Neuronal stem cell (in vitro differentiated cells): Measurements from ENCODE around the gene BCL6B.

Experiments used
- DNase-seq: peaks from one replicate; pipeline ENCODE4 v3.0.0-alpha.2; 2013; ENCODE audit warnings: low spot score
- H2AFZ ChIP-seq: one replicate; pipeline ENCODE4 v1.6.1; 2013; ENCODE audit warnings: mild to moderate bottlenecking, low read length, inconsistent platforms
- H2AK5ac ChIP-seq: 2 replicates; pipeline ENCODE4 v1.6.1; 2013; ENCODE audit warnings: low read depth, mild to moderate bottlenecking, inconsistent platforms, low read length, moderate library complexity, mixed read lengths
- H2BK120ac ChIP-seq: 2 replicates; pipeline ENCODE4 v1.6.1; 2013; ENCODE audit warnings: low read depth, mild to moderate bottlenecking, inconsistent platforms, low read length, moderate library complexity, mixed read lengths
- H2BK12ac ChIP-seq: one replicate; pipeline ENCODE4 v1.6.1; 2013; ENCODE audit warnings: low read length, inconsistent platforms
- H2BK15ac ChIP-seq: 2 replicates; pipeline ENCODE4 v1.6.1; 2013; ENCODE audit warnings: mild to moderate bottlenecking, low read length, inconsistent platforms, mixed read lengths
- H2BK5ac ChIP-seq: one replicate; pipeline ENCODE4 v1.6.1; 2013; ENCODE audit warnings: inconsistent platforms, mild to moderate bottlenecking, low read length, moderate library complexity
- H3K14ac ChIP-seq: one replicate; pipeline ENCODE4 v1.6.1; 2013; ENCODE audit warnings: low read length, inconsistent platforms
- H3K18ac ChIP-seq: 2 replicates; pipeline ENCODE4 v1.6.1; 2013; ENCODE audit warnings: low read length, inconsistent platforms
- H3K23ac ChIP-seq: 2 replicates; pipeline ENCODE4 v1.6.1; 2013; ENCODE audit warnings: low read depth, mild to moderate bottlenecking, mixed read lengths, low read length, inconsistent platforms; ENCODE audit not compliant: poor library complexity
- H3K27ac ChIP-seq: replicated peaks from 3 replicates; pipeline ENCODE4 v1.5.1; 2013; ENCODE audit warnings: low read length, inconsistent platforms
- H3K27me3 ChIP-seq, 3 experiments: 2 replicates each; pipeline ENCODE4 v1.6.1; 2013; ENCODE audit warnings: low read length in 3 of 3, mild to moderate bottlenecking in 2 of 3, inconsistent platforms in 1 of 3, low read depth in 1 of 3, mixed read lengths in 1 of 3, moderate library complexity in 1 of 3; ENCODE audit not compliant: control insufficient read depth in 3 of 3, insufficient read depth in 3 of 3
- H3K36me3 ChIP-seq, 2 donors: replicated peaks in 1 of 2; 2 replicates each; pipeline ENCODE4 v1.6.1; 2013; ENCODE audit warnings: low read length in 2 of 2; ENCODE audit not compliant: control insufficient read depth in 2 of 2, insufficient read depth in 2 of 2
- H3K4ac ChIP-seq: 2 replicates; pipeline ENCODE4 v1.6.1; 2013; ENCODE audit warnings: inconsistent platforms, mild to moderate bottlenecking, low read length, moderate library complexity
- H3K4me1 ChIP-seq, 2 donors: 1 replicate in 1 of 2; 2 replicates in 1 of 2; pipeline ENCODE4 v1.6.1; 2013; ENCODE audit warnings: low read length in 2 of 2, low read depth in 1 of 2; ENCODE audit not compliant: control insufficient read depth in 2 of 2, insufficient read depth in 1 of 2
- H3K4me2 ChIP-seq: one replicate; pipeline ENCODE4 v1.6.1; 2013; ENCODE audit warnings: mild to moderate bottlenecking, low read length, inconsistent platforms; ENCODE audit not compliant: insufficient read depth, poor library complexity, severe bottlenecking
- H3K4me3 ChIP-seq, 2 donors: 2 replicates each; pipeline ENCODE4 v1.5.1; 2013; ENCODE audit warnings: low read length in 2 of 2, mild to moderate bottlenecking in 2 of 2, inconsistent platforms in 1 of 2, moderate library complexity in 1 of 2
- H3K79me1 ChIP-seq: one replicate; pipeline ENCODE4 v1.6.1; 2013; ENCODE audit warnings: low read depth, mild to moderate bottlenecking, inconsistent platforms, low read length, moderate library complexity
- H3K9ac ChIP-seq: one replicate; pipeline ENCODE4 v1.6.1; 2013; ENCODE audit warnings: mild to moderate bottlenecking, low read depth, low read length, inconsistent platforms; ENCODE audit not compliant: poor library complexity
- H3K9me3 ChIP-seq, 2 donors: replicated peaks in 1 of 2; 2 replicates each; pipeline versions ENCODE3 to v1.6.1; 2013; ENCODE audit warnings: low read length in 2 of 2, mild to moderate bottlenecking in 2 of 2, inconsistent platforms in 1 of 2, low read depth in 1 of 2, mixed read lengths in 1 of 2, moderate library complexity in 1 of 2; ENCODE audit not compliant: control insufficient read depth in 2 of 2, insufficient read depth in 1 of 2
- H4K8ac ChIP-seq: one replicate; pipeline ENCODE4 v1.6.1; 2013; ENCODE audit warnings: low read depth, mild to moderate bottlenecking, inconsistent platforms, low read length, moderate library complexity
- H4K91ac ChIP-seq: one replicate; pipeline ENCODE4 v1.6.1; 2013; ENCODE audit warnings: low read length, low read depth, mild to moderate bottlenecking, inconsistent platforms; ENCODE audit not compliant: poor library complexity
- WGBS, 2 donors: extraction: QIAGEN DNeasy Blood & Tissue Kit; methylation state at CpG; one replicate each; pipeline ENCODE4 v1.1.7; 2013; ENCODE audit warnings: missing lambda C conversion rate in 2 of 2, mixed read lengths in 1 of 2; ENCODE audit not compliant: insufficient read length in 2 of 2, insufficient replicate concordance in 1 of 2; ENCODE audit errors: extremely low coverage in 2 of 2; 5-methylcytosine and 5-hydroxymethylcytosine counted together

The BCL6B gene

DNA sequence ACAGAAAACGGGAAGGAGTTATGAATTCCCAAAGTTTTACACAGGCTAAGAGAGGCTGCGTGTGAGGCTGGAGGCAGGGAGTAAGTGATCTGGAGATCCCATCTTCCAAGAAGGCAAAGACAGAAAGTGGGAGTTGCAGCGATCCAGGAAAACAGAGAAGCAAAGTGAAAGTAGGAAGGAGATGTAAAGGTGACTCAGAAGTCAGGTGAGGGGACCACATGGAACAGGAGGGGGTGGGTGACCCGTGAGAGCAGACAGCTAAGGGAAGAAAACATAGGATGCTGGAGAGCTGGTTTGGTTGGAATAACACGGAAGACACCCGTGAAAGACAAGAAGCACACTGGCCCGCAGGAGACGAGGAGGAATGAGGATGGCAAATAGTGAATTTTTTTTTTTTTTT is 25.7 kb upstream of the BCL6B start:
- no peak overlapping the region for H3K14ac ChIP-seq
- H3K9ac ChIP-seq, result no peak overlapping the region
- no peak overlapping the region for H2BK12ac ChIP-seq
- H3K4ac ChIP-seq, result no peak overlapping the region
- H2BK15ac ChIP-seq, result peak overlapping the region; percentile 83
- H3K23ac ChIP-seq, result peak overlapping the region; percentile 96
- no peak overlapping the region for H3K18ac ChIP-seq
- no peak overlapping the region for H4K8ac ChIP-seq
- peaks cover 0 to 2% of the 10 kb centered on the region in 2 donors for H3K9me3 ChIP-seq
- H4K91ac ChIP-seq, result no peak overlapping the region
- H3K4me3 ChIP-seq, result no peak overlapping the region
- peaks cover 0 to 21% (median 0%) of the 10 kb centered on the region in 3 experiments for H3K27me3 ChIP-seq
- no peak overlapping the region for H2AFZ ChIP-seq
- no CpG with 5 or more reads among the region's 8 CpGs for WGBS, 2 donors
- H2BK120ac ChIP-seq, result no peak overlapping the region
- no peak overlapping the region for H3K27ac ChIP-seq
- peaks cover 6 to 49% of the 10 kb centered on the region in 2 donors for H3K36me3 ChIP-seq
- no peaks in the 10 kb centered on the region for H3K79me1 ChIP-seq
- H2BK5ac ChIP-seq, result peak overlapping the region; percentile 19
- no peak overlapping the region for H3K4me2 ChIP-seq
- no peak overlapping the region for H2AK5ac ChIP-seq
- DNase-seq, result no peak
- H3K4me1 ChIP-seq, result peaks cover 0 to 5% of the 10 kb centered on the region in 2 donors

DNA sequence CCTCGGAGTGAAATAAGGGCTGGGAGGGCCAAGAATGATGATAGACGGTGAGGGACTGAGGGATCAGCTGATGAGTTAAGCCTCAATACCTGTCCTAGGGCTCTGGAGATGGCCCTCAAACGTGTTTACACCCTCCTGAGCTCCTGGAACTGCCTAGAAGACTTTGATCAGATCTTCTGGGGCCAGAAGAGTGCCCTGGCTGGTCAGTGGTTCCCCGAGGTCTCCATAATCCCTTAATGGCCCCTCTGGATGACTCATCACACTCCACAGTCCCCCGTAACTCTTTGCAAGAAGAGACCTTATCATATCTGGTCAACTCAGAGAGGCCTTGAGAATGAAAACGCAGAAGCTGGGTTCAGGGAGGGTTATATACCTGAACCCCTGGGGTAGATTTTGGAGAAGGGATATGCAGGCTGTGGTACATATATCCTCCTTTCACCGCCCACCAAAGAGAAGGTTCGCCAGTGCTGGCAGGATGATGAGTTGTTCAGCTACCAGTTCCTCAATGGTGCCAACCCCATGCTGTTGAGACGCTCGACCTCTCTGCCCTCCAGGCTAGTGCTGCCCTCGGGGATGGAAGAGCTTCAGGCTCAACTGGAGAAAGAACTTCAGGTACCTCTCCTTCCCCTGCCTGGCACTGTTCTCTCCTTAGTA is 23.9 kb upstream of the BCL6B start:
- Histone ChIP-seq H3K4me3 (no peak overlapping the region), H3K9ac (no peak overlapping the region), H3K27me3 (peaks cover 0 to 21% (median 0%) of the 10 kb centered on the region in 3 experiments)

DNA sequence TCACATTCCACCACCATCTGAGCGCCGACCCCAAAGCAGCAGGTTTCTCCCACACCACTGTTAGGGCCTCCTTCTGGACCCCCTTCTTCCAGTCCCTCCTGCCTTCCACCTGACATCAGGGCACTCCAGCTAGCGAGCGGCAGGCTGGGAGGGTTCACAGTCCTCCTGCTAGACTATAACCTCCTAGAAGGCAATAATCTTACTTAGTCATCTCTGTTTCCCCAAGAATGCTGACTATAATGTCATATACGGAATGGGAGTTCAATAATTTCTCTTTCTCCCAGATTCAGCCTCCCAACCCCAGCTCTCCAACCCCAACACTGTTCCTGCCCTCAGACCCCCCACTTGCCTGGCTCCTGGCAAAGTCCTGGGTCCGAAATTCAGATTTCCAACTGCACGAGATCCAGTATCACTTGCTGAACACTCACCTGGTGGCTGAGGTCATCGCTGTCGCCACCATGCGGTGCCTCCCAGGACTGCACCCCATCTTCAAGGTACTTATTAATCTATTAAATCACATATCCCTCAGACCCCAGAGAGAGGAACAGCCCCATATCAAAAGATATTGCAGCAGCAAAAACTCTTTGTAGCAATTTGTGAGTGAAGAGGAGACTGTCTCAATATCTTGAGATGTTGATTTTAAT is 21.4 kb upstream of the BCL6B start:
- no peak overlapping the region for H2BK120ac ChIP-seq
- no peak overlapping the region for H2BK15ac ChIP-seq
- no peak overlapping the region for H3K27ac ChIP-seq
- no peak overlapping the region for H3K18ac ChIP-seq
- H3K79me1 ChIP-seq, result no peaks in the 10 kb centered on the region
- H4K8ac ChIP-seq, result no peak overlapping the region
- peaks cover 0 to 2% of the 10 kb centered on the region in 2 donors for H3K9me3 ChIP-seq
- H3K23ac ChIP-seq, result no peak overlapping the region
- no peak overlapping the region for H2AK5ac ChIP-seq
- H3K4me3 ChIP-seq, result no peak overlapping the region
- no peak overlapping the region for H3K4me2 ChIP-seq
- no peak overlapping the region for H2BK12ac ChIP-seq
- peaks cover 0 to 2% of the 10 kb centered on the region in 2 donors for H3K4me1 ChIP-seq
- H4K91ac ChIP-seq, result no peak overlapping the region
- no peak overlapping the region for H3K9ac ChIP-seq
- H3K4ac ChIP-seq, result no peak overlapping the region
- H3K14ac ChIP-seq, result no peak overlapping the region
- DNase-seq, result no peak
- no peak overlapping the region for H2BK5ac ChIP-seq
- peaks cover 6 to 57% of the 10 kb centered on the region in 2 donors for H3K36me3 ChIP-seq
- WGBS, 2 donors, result no CpG with 5 or more reads among the region's 10 CpGs
- H2AFZ ChIP-seq, result no peak overlapping the region
- H3K27me3 ChIP-seq, result peaks cover 0 to 6% (median 0%) of the 10 kb centered on the region in 3 experiments

More for the DNA sequence above, 23.9 kb upstream of the BCL6B start:
- H2BK120ac ChIP-seq, result no peak overlapping the region
- H3K4ac ChIP-seq, result no peak overlapping the region
- H2BK12ac ChIP-seq, result no peak overlapping the region
- no peak overlapping the region for H2BK15ac ChIP-seq
- H3K9me3 ChIP-seq, result peaks cover 0 to 2% of the 10 kb centered on the region in 2 donors
- no CpG with 5 or more reads among the region's 11 CpGs for WGBS, 2 donors
- H3K79me1 ChIP-seq, result no peaks in the 10 kb centered on the region
- H4K91ac ChIP-seq, result no peak overlapping the region
- H3K27ac ChIP-seq, result no peak overlapping the region
- H2AFZ ChIP-seq, result no peak overlapping the region
- H3K4me2 ChIP-seq, result no peak overlapping the region
- no peak overlapping the region for H3K14ac ChIP-seq
- no peak overlapping the region for H2AK5ac ChIP-seq
- no peak overlapping the region for H3K18ac ChIP-seq
- no peak for DNase-seq
- H2BK5ac ChIP-seq, result no peak overlapping the region
- H3K23ac ChIP-seq, result no peak overlapping the region
- H3K4me1 ChIP-seq, result peaks cover 0 to 5% of the 10 kb centered on the region in 2 donors
- H4K8ac ChIP-seq, result no peak overlapping the region
- H3K36me3 ChIP-seq, result peaks cover 6 to 57% of the 10 kb centered on the region in 2 donors

DNA sequence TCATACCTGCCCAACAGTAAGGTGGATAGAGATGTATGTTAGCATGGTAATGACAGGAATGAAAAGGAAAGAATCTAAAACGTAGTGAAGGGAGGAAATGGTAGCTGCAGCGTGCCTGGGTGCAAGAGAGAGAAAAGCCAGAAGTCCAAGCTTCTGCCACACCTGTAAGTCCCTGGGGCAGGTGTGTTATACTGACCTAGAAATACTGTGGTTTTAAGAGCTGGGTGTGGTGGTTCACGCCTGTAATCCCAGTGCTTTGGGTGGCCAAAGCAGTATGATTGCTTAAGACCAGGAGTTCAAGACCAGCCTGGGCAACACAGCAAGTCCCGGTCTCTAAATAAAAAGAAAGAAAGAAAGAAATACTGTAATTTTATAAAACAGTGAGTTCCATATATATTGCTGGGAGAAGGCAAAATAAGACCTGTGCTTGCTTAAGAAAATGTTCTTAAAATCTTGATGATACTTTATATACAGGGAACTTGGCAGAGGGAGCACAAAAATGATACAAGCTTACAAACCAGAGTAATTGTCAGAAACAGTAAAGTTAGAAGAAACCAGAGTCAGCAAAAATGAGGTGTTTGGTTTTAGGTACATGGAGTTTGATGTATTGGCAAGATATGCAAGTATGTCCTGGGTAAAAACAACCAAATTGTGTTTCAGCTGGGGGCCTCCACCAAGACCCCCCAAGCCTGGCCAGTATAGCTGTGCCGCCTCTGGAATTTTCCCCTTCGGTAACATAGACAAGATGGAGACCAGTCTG is 20.4 kb upstream of the BCL6B start:
- Histone ChIP-seq H2AFZ (no peak overlapping the region), H3K4ac (no peak overlapping the region), H3K14ac (no peak overlapping the region), H2BK15ac (no peak overlapping the region), H3K9ac (no peak overlapping the region), H3K23ac (no peak overlapping the region), H4K8ac (no peak overlapping the region), H3K18ac (no peak overlapping the region), H3K27me3 (no peaks in the 10 kb centered on the region), H3K9me3 (no peaks in the 10 kb centered on the region), H2BK5ac (no peak overlapping the region), H2BK12ac (no peak overlapping the region), H3K27ac (no peak overlapping the region), H4K91ac (no peak overlapping the region), H3K4me2 (no peak overlapping the region), H2AK5ac (no peak overlapping the region), H3K79me1 (no peaks in the 10 kb centered on the region), H2BK120ac (no peak overlapping the region), H3K4me1 (no peaks in the 10 kb centered on the region), H3K36me3 (peaks cover 6 to 51% of the 10 kb centered on the region in 2 donors), H3K4me3 (no peak overlapping the region)
- no peak for DNase-seq
- no CpG with 5 or more reads among the region's 6 CpGs for WGBS, 2 donors
